K562 (cell line): Measurements from ENCODE around the gene LY6G5B. TPM values are rescaled to one million over a fixed set of nuclear protein-coding genes. Genes with fewer than 3 reads are reported as not detected.
A peak's percentile ranks its signal among the peaks of the same experiment; 100 is the strongest.

Source experiments
- ATAC-seq: fragments of 200-7000 bp; cut with Tn5 transposase; 3 replicates; pipeline ENCODE4 v1.9.1; 2020; ENCODE audit warnings: moderate library complexity
- BruUV-seq: library from RNA; stranded (reverse); fragments of 400-500 nt; replicated peaks from 2 replicates; lab custom pipeline; 2021; lab: Mats Ljungman, UMichigan
- CTCF ChIA-PET: fragments of 300-600 bp; formaldehyde crosslinking; extraction: SDS; loops from one replicate; lab custom pipeline; 2021; ENCODE audit warnings: low intra/inter-chr PET ratio; lab: Yijun Ruan, JAX
- POLR2A ChIA-PET: fragments of 300-600, 350-650 bp; sonication (Branson Sonifier 250); formaldehyde crosslinking; extraction: SDS; loops from one replicate; lab custom pipeline; 2021; ENCODE audit warnings: antibody characterized with exemption, inconsistent platforms; lab: Yijun Ruan, JAX
- DNase-seq, 4 experiments: peaks; one replicate each; pipeline versions ENCODE4 v3.0.0 to v3.0.0-alpha.2; 2011 to 2018; ENCODE audit warnings: low spot score in 3 of 4, mixed read lengths in 3 of 4; ENCODE audit errors: extremely low read depth in 1 of 4
- FAIRE-seq: peaks from 2 replicates; lab custom pipeline; 2011; peaks lifted over from hg19 to GRCh38; lab: Jason Lieb, UNC
- H2AFZ ChIP-seq: 2 replicates; pipeline ENCODE4 v1.6.0; 2011; ENCODE audit warnings: low read depth, low read length, control low read depth, inconsistent platforms
- H3K27ac ChIP-seq: fragments of 200-600 bp; 3 replicates; pipeline ENCODE4 v1.8.0; 2011; ENCODE audit warnings: low read depth, mild to moderate bottlenecking, control low read depth, inconsistent platforms, low read length, moderate library complexity, mixed read lengths; ENCODE audit errors: extremely low read depth
- H3K27me3 ChIP-seq, 2 experiments: fragments of 300-600 bp in 1 of 2; 2 replicates in 1 of 2; 3 replicates in 1 of 2; pipeline versions ENCODE4 v1.6.0 to v1.8.0; 2011; ENCODE audit warnings: inconsistent platforms in 2 of 2, low read length in 2 of 2, mild to moderate bottlenecking in 1 of 2, mixed read lengths in 1 of 2, moderate library complexity in 1 of 2; ENCODE audit not compliant: control insufficient read depth in 2 of 2, insufficient read depth in 2 of 2
- H3K36me3 ChIP-seq: fragments of 300-600 bp; 3 replicates; pipeline ENCODE4 v1.8.0; 2011; ENCODE audit warnings: mild to moderate bottlenecking, low read length, inconsistent platforms; ENCODE audit not compliant: control insufficient read depth, insufficient read depth
- H3K4me1 ChIP-seq, 2 experiments: fragments of 200-600 bp in 1 of 2; replicated peaks in 1 of 2; 2 replicates in 1 of 2; 3 replicates in 1 of 2; pipeline versions ENCODE4 v1.5.1 to v1.8.0; 2011; ENCODE audit warnings: inconsistent platforms in 2 of 2, low read length in 2 of 2, mild to moderate bottlenecking in 1 of 2, mixed read lengths in 1 of 2, moderate library complexity in 1 of 2; ENCODE audit not compliant: control insufficient read depth in 2 of 2, insufficient read depth in 2 of 2
- H3K4me2 ChIP-seq: 2 replicates; pipeline ENCODE4 v1.6.1; 2011; ENCODE audit warnings: low read length, control low read depth, inconsistent platforms, mixed read lengths; ENCODE audit not compliant: insufficient read depth
- H3K4me3 ChIP-seq: fragments of 200-600 bp; sonication (generic), shearing (Covaris generic); 2 replicates; pipeline ENCODE4 v1.5.1; 2016; ENCODE audit warnings: control low read depth, inconsistent platforms
- H3K79me2 ChIP-seq: fragments of 200-600 bp; 3 replicates; pipeline ENCODE4 v1.8.0; 2011; ENCODE audit warnings: low read length, inconsistent platforms; ENCODE audit not compliant: control insufficient read depth, insufficient read depth
- H3K9ac ChIP-seq, 2 experiments: 2 replicates each; pipeline versions ENCODE4 v1.6.0 to v1.6.1; 2011; ENCODE audit warnings: low read depth in 2 of 2, low read length in 2 of 2, control low read depth in 1 of 2, inconsistent platforms in 1 of 2, mild to moderate bottlenecking in 1 of 2, mixed read lengths in 1 of 2; ENCODE audit not compliant: insufficient read depth in 1 of 2
- H3K9me1 ChIP-seq: one replicate; pipeline ENCODE4 v1.6.0; 2011; ENCODE audit warnings: inconsistent platforms, mild to moderate bottlenecking, low read length, moderate library complexity; ENCODE audit not compliant: control insufficient read depth, insufficient read depth
- H3K9me3 ChIP-seq: replicated peaks from 2 replicates; pipeline ENCODE4 v1.5.1; 2011; ENCODE audit warnings: low read depth, low read length, inconsistent platforms; ENCODE audit not compliant: control insufficient read depth, insufficient read depth
- H4K20me1 ChIP-seq: replicated peaks from 2 replicates; pipeline ENCODE4 v1.6.1; 2011; ENCODE audit warnings: low read length, inconsistent platforms, mixed read lengths; ENCODE audit not compliant: control insufficient read depth, insufficient read depth
- GABPB2 ChIP-seq: fragments of 250-450 bp; sonication (Bioruptor Pico); conservative IDR thresholded peaks from 2 replicates; pipeline ENCODE4 v1.5.1; 2021; ENCODE audit warnings: mild to moderate bottlenecking
- POLR2G ChIP-seq: fragments of 200-400 bp; formaldehyde crosslinking; IDR thresholded peaks from 2 replicates; pipeline ENCODE4 v1.6.1; 2017; ENCODE audit warnings: low read depth, mild to moderate bottlenecking, antibody characterized with exemption, low read length, moderate library complexity
- ZBTB17 ChIP-seq: fragments of 450-650 bp; formaldehyde crosslinking; IDR thresholded peaks from 2 replicates; pipeline ENCODE4 v1.4.0; 2020; ENCODE audit warnings: mild to moderate bottlenecking
- WGBS: fragments of 100-300 bp; shearing (Covaris generic); methylation state at CpG from one replicate; pipeline ENCODE4 v1.1.6; 2016; ENCODE audit warnings: low coverage, mixed read lengths; ENCODE audit not compliant: insufficient coverage; ENCODE audit errors: missing lambda C conversion rate; 5-methylcytosine and 5-hydroxymethylcytosine counted together
- in situ Hi-C: fragments of 300-500 bp; cut with MboI; formaldehyde crosslinking; loops from 4 replicates; pipeline ENCODE4 v1.15.0; 2018; ENCODE audit warnings: inconsistent platforms, mixed read lengths
- intact Hi-C: fragments of 100-400 bp; cut with micrococcal nuclease; formaldehyde crosslinking; loops from 2 replicates; pipeline ENCODE4 v1.14.2; 2022
- polyA plus RNA-seq, 8 experiments: library from polyadenylated mRNA; depleted of rRNA in 4 of 8; stranded (reverse) in 5 of 8; unstranded in 3 of 8; fragments of >200 nt; fragmentation: Nextera tagmentation in 2 of 8; fragmentation: Illumina TruSeq in 1 of 8; extraction: Ambion mirVana in 2 of 8; extraction: Trizol in 1 of 8; gene quantifications; 2 replicates each; pipeline versions ENCODE4 v1.2.1 to v1.2.3, GENCODE V29; 2011 to 2014; ENCODE audit warnings: inconsistent platforms in 1 of 8, missing spikeins in 1 of 8
- total RNA-seq, 7 experiments: library from RNA; depleted of rRNA in 6 of 7; stranded (reverse); fragments of >200 nt in 6 of 7; fragmentation: Illumina TruSeq in 2 of 7; extraction: Trizol in 2 of 7; gene quantifications; 2 replicates each; pipeline versions ENCODE4 v1.2.1 to v1.2.3, GENCODE V29; 2011 to 2021; ENCODE audit warnings: low replicate concordance in 1 of 7
- TF ChIP-seq, protein P1 (sequence below), 2 experiments: fragments of 450-650 bp; IDR thresholded peaks; 2 replicates each; pipeline ENCODE4 v1.6.1; 2016
- TF ChIP-seq, protein P2 (sequence below): sonication (generic); formaldehyde crosslinking; IDR thresholded peaks from 2 replicates; pipeline ENCODE4 v1.8.0; 2022; ENCODE audit warnings: missing genetic modification reagents, mild to moderate bottlenecking, borderline replicate concordance
- TF ChIP-seq, protein P3 (sequence below), 2 experiments: IDR thresholded peaks; 2 replicates each; pipeline ENCODE4 v1.6.1; 2011; ENCODE audit warnings: borderline replicate concordance in 1 of 2, control low read depth in 1 of 2, low read depth in 1 of 2, low read length in 1 of 2, mild to moderate bottlenecking in 1 of 2, mixed read lengths in 1 of 2, moderate library complexity in 1 of 2; ENCODE audit not compliant: insufficient read depth in 1 of 2, insufficient read length in 1 of 2, poor library complexity in 1 of 2, severe bottlenecking in 1 of 2; ENCODE audit errors: extremely low read depth in 1 of 2
- TF ChIP-seq, protein P4 (sequence below): sonication (generic); formaldehyde crosslinking; IDR thresholded peaks from 2 replicates; pipeline ENCODE4 v1.8.1; 2022; ENCODE audit warnings: missing genetic modification reagents
- TF ChIP-seq, protein P5 (sequence below): fragments of 450-650 bp; IDR thresholded peaks from 2 replicates; pipeline ENCODE4 v1.6.1; 2017; ENCODE audit warnings: antibody characterized with exemption, mild to moderate bottlenecking

LY6G5B gene
- total and polyA plus RNA-seq, 9 of the 15 experiments (the other 6 are each of a cell fraction or from before 2014, with no cell fraction given), result 6.0 to 27.0 (median 7.5) TPM

DNA sequence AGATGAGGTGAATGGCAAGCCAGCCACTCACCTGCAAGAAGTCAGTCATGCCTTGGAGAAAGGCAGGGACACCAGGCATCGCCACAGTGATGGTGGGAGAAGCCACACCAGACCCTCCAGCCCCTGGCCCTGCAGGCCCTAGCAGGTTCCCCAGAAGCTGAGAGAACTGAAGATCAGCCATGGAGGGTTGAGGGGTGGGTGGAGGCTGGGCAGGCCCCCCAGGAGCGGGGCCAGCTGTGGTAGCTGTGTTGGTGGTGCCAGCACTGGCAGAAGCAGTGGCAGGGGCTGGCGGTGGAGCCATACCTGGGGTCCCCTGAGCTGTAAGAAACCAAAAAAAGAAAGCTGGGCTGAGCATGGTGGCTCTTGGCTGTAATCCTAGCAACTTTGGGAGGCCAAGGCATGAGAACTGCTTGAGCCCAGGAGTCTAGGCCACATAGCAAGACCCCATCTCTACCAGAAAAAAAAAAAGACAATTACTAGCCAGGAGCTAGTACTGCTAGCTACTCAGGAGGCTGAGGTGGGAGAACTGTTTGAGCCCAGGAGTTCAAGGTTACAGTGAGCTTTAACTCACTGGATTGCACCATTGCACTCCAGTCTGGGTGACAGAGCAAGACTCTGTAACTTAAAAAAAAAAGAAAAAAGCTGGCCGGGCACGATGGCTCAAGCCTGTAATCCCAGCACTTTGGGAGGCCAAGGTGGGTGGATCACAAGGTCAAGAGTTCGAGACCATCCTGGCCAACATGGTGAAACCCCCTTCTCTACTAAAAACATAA lies 26.8 kb upstream of the LY6G5B start:
- H3K4me2 ChIP-seq, result no peak overlapping the region
- FAIRE-seq (no peak), ATAC-seq (no peak), DNase-seq (no peak)
- no peak overlapping the region for H3K27ac ChIP-seq
- ChIA-PET POLR2A (interaction anchor here (0.9 to 14.8 kb wide), 4 partner anchors 7 to 17 kb away, joined by 3 to 274 read pairs (median 132); partner anchors contain the start of genes APOM, BAG6 and PRRC2A), CTCF (no interaction called here)
- 92% methylated on average over 6 of the region's 6 CpGs for WGBS
- H3K79me2 ChIP-seq, result no peaks in the 10 kb centered on the region
- H4K20me1 ChIP-seq, result peaks cover 3% of the 10 kb centered on the region
- H3K9me1 ChIP-seq, result no peaks in the 10 kb centered on the region
- intact Hi-C loops (no loop called here), in situ Hi-C loops (no loop called here)
- H3K4me1 ChIP-seq, result peaks cover 2 to 5% of the 10 kb centered on the region in 2 experiments; a peak in 2 of 5 replicates
- H3K36me3 ChIP-seq, result peaks cover 95% of the 10 kb centered on the region
- H3K27me3 ChIP-seq, result no peaks in the 10 kb centered on the region
- no peaks in the 10 kb centered on the region for H3K9me3 ChIP-seq
- H2AFZ ChIP-seq, result no peak overlapping the region
- BruUV-seq, result no TSS peak
- peak overlapping the region in 1 of 2 experiments; percentile 38; a peak in 2 of 4 replicates for H3K9ac ChIP-seq
- no peak overlapping the region for H3K4me3 ChIP-seq
- TF ChIP-seq ZBTB17 (CRISPR knock-in tag), result no peak
- TF ChIP-seq, protein P1, sequence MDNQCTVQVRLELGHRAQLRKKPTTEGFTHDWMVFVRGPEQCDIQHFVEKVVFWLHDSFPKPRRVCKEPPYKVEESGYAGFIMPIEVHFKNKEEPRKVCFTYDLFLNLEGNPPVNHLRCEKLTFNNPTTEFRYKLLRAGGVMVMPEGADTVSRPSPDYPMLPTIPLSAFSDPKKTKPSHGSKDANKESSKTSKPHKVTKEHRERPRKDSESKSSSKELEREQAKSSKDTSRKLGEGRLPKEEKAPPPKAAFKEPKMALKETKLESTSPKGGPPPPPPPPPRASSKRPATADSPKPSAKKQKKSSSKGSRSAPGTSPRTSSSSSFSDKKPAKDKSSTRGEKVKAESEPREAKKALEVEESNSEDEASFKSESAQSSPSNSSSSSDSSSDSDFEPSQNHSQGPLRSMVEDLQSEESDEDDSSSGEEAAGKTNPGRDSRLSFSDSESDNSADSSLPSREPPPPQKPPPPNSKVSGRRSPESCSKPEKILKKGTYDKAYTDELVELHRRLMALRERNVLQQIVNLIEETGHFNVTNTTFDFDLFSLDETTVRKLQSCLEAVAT (IDR thresholded peaks at IDR 0.05), result no peak
- 0 out of 2 replicates have a peak, but pooled peaks have one; percentile 32 for TF ChIP-seq POLR2G
- TF ChIP-seq, protein P2, sequence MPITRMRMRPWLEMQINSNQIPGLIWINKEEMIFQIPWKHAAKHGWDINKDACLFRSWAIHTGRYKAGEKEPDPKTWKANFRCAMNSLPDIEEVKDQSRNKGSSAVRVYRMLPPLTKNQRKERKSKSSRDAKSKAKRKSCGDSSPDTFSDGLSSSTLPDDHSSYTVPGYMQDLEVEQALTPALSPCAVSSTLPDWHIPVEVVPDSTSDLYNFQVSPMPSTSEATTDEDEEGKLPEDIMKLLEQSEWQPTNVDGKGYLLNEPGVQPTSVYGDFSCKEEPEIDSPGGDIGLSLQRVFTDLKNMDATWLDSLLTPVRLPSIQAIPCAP, result no peak
- TF ChIP-seq, protein P3, sequence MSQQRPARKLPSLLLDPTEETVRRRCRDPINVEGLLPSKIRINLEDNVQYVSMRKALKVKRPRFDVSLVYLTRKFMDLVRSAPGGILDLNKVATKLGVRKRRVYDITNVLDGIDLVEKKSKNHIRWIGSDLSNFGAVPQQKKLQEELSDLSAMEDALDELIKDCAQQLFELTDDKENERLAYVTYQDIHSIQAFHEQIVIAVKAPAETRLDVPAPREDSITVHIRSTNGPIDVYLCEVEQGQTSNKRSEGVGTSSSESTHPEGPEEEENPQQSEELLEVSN (IDR thresholded peaks at IDR 0.05; ENCODE audit: borderline replicate concordance in 1 of 2, extremely low read depth in 1 of 2, insufficient read depth in 1 of 2, insufficient read length in 1 of 2, low read depth in 1 of 2, low read length in 1 of 2, poor library complexity in 1 of 2, severe bottlenecking in 1 of 2), result no peak
- TF ChIP-seq, protein P4, sequence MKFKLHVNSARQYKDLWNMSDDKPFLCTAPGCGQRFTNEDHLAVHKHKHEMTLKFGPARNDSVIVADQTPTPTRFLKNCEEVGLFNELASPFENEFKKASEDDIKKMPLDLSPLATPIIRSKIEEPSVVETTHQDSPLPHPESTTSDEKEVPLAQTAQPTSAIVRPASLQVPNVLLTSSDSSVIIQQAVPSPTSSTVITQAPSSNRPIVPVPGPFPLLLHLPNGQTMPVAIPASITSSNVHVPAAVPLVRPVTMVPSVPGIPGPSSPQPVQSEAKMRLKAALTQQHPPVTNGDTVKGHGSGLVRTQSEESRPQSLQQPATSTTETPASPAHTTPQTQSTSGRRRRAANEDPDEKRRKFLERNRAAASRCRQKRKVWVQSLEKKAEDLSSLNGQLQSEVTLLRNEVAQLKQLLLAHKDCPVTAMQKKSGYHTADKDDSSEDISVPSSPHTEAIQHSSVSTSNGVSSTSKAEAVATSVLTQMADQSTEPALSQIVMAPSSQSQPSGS, result no peak
- no peak for TF ChIP-seq GABPB2 (CRISPR knock-in tag)
- TF ChIP-seq, protein P5, sequence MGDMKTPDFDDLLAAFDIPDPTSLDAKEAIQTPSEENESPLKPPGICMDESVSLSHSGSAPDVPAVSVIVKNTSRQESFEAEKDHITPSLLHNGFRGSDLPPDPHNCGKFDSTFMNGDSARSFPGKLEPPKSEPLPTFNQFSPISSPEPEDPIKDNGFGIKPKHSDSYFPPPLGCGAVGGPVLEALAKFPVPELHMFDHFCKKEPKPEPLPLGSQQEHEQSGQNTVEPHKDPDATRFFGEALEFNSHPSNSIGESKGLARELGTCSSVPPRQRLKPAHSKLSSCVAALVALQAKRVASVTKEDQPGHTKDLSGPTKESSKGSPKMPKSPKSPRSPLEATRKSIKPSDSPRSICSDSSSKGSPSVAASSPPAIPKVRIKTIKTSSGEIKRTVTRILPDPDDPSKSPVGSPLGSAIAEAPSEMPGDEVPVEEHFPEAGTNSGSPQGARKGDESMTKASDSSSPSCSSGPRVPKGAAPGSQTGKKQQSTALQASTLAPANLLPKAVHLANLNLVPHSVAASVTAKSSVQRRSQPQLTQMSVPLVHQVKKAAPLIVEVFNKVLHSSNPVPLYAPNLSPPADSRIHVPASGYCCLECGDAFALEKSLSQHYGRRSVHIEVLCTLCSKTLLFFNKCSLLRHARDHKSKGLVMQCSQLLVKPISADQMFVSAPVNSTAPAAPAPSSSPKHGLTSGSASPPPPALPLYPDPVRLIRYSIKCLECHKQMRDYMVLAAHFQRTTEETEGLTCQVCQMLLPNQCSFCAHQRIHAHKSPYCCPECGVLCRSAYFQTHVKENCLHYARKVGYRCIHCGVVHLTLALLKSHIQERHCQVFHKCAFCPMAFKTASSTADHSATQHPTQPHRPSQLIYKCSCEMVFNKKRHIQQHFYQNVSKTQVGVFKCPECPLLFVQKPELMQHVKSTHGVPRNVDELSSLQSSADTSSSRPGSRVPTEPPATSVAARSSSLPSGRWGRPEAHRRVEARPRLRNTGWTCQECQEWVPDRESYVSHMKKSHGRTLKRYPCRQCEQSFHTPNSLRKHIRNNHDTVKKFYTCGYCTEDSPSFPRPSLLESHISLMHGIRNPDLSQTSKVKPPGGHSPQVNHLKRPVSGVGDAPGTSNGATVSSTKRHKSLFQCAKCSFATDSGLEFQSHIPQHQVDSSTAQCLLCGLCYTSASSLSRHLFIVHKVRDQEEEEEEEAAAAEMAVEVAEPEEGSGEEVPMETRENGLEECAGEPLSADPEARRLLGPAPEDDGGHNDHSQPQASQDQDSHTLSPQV, result no peak
